Myocyte (in vitro differentiated cells): ENCODE measurements around the gene CELA2B. TPM values are rescaled to one million over a fixed set of nuclear protein-coding genes. Genes with fewer than 3 reads are reported as not detected.
"Not testable (repeated sequence)": the region's sequence is repeated elsewhere in the genome, so short reads cannot be mapped to it uniquely, and the experiment has no call there.

Source experiments
- DNase-seq: peaks from one replicate; pipeline ENCODE4 v3.0.0-alpha.2; 2012; ENCODE audit warnings: low read depth
- total RNA-seq: library from RNA; depleted of rRNA; stranded (reverse); fragments of >200 nt; gene quantifications from 2 replicates; pipeline ENCODE4 v1.2.3, GENCODE V29; 2014

CELA2B gene
- total RNA-seq, 1 donor from 2014 or later = 3.7 TPM

GRCh38 chr1:15465674-15466073, 10.2 kb upstream of the CELA2B start:
- no peak for DNase-seq

- DNase-seq = not testable (repeated sequence)
Measured at GRCh38 chr1:15466955-15467625, 8.8 kb upstream of the CELA2B start.

DNA sequence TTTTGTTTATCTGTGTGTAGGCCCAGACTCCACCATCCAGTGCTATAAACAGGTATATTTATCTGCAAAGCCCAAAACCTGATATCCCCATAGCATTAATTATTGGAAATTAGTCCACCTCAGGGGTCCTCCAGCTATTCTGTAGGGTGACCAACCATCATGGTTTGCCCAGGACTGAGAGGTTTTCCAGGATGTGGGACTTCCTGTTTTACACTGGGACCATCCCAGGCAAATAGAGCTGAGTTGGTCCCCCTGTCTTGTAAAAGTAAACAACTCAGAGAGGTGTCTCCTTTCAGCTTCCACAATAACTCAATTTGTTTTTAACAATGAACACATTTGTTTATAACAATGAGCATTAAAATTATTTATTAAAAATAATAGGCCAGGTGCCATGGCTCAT, 7.8 kb upstream of the CELA2B start:
- no peak for DNase-seq

- DNase-seq = no peak
Measured at GRCh38 chr1:15469361-15469760, 6.5 kb upstream of the CELA2B start.

DNA sequence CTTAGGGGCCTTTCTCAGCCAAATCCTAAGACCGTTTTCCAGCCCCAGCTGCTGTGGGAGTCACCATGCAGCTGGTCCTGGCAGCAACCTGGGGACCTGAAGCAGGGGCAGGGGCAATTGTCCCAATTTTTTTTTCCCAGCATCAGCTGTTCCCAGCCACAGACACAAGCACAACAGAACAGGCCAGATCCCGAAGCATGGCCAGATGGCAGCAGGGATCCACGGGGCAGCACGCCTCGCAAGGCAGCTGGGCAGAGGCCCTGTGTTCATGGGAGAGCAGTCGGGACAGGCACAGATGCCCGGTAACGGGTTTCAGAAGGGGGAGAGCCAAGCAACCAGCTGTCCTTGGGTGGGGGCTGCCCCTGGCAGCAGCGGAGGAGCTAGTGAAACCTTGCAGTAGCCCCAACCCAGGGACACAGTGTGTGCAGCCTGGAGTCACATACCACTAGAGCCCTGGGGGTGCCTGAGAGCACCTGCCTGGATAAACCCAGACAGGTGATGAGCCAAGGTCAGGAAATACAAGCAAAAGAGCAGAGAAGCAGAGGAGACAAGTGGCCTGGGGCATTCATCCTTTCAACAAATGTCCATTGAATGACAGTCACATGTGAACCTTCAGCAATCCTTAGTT, 6.0 kb upstream of the CELA2B start:
- DNase-seq = peak; percentile 98

- DNase-seq = peak; percentile 60
Measured at GRCh38 chr1:15471067-15471466, 4.8 kb upstream of the CELA2B start.

GRCh38 chr1:15471723-15472122, 4.2 kb upstream of the CELA2B start:
- DNase-seq = not testable (repeated sequence)

DNA sequence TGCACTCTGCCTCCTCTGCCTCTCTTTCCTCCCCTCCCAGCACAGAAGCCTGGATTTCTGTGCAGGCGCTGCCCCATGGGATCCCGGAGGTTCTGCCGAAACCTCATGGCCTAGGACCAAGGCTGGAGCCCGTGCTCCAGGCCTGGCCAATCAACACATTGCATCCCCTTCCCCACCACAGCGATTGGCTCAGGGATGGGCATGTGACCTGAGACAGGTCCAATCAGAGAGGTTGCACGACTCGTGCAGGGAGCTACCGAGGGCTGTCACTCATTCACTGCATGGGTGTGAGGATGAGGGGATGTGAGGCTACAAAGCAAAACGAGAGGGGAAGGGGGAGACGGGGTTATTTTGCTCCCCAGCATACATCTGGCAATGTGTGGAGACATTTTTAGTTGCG, 3.3 kb upstream of the CELA2B start:
- no peak for DNase-seq

DNA sequence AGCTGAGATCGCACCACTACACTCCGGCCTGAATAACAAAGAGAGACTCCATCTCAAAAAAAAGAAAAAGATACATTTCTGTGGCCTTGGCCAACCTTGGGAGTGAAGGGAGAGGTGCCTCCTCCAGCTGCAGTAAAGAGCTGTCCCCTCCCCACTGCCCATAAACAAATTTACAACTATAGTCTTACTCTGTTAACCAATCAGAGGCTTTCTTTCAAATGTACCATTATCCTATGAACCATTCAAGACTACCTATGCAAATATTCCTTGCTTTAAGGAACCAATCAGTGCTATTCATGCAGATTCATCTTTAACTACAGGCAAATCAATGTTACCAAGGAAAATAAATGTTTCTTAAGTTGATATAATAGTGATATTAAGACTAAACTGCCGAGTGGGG, 1.0 kb downstream of the CELA2B start:
- DNase-seq = no peak

DNA sequence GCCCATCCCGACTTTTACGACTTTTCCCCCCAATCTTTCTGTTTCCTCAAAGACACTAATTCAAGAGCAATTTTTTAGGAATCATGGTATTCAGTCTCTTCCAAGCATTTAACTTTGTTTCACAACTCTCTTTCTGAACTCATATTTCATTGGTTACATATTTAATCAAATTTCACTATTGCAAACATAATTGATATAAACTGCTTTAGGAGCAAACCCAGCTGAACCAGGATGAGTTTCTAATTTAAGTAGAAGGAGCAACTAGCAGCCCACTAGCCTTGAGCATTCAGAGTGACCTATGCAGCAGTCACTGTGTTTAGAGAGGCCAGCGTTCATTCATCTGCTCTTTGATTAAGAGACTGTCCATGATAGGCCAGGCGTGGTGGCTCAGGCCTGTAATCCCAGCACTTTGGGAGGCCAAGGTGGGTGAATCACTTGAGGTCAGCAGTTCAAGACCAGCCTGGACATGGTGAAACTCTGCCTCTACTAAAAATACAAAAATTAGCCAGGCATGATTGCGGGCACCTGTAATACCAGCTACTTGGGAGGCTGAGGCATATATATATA, 1.8 kb downstream of the CELA2B start:
- DNase-seq = no peak

DNA sequence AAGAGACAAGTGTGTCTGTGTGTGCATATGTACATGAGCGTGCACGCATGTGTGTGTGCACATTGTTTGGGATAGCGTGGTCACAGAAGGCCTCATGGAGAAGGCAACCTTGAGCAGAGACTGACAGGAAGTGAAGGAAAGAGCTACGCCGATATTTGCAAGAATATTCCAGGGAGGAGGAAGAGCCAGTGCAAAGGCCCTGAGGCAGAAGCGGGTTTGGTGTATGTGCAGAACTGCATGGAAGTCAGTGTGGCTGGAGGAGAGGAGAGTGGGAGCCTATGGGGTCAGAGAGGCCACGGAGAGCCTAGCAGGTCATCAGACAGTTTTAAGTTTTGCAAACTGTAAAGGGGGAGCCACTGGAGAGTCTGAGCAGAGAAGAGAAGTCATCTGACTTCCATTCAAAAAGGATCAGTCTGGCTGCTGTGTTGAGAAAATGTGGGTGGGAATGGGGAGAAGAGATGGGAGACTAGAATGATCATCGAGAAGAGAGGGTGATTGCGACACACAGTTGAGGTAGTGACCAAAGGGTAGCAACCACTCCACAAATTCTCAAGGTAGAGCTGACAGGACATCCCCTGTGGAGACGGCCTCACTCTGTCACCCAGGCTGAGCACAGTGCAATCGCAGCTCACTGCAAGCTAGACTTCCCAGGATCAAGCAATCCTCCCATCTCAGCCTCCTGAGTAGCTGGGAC, 3.9 kb downstream of the CELA2B start:
- DNase-seq = no peak

DNA sequence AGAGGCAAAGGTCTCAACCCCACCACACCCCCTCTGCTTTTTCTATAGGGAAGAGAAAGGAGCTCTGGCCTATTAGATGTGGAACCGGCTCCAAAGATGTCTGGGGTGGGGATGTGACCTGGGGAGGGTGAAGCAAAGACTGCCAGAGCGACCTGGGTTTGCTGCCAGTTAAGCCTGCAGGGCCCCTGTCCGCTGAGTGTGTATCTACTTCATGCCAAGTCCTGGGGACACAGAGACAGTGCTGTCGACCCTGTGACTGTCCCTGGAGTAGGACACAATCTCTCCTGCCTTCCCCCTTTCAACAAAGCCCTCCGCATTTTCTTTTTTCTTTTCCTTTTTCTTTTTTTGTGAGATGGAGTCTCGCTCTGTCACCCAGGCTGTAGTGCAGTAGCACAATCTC, 6.6 kb downstream of the CELA2B start:
- not testable (repeated sequence) for DNase-seq

DNA sequence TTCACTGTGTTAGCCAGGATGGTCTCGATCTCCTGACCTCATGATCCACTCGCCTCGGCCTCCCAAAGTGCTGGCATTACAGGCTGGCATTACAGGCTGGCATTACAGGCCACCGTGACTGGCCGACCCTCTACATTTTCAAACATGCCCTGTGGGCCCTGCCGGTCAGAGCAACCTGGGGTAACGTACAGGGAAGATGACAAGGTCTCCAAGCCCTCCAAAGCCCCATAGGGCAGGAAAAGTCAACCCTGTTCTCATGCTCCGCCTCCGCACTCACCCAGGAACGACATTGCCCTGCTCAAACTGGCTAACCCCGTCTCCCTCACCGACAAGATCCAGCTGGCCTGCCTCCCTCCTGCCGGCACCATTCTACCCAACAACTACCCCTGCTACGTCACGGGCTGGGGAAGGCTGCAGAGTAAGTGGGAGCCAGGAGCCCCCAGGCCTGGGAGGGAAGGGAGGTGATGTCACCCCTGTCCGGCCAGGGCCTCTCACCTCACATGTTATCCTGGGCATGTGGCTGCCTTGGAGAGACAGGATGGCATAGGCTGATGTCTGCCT, 7.2 kb downstream of the CELA2B start:
- DNase-seq = not testable (repeated sequence)

DNA sequence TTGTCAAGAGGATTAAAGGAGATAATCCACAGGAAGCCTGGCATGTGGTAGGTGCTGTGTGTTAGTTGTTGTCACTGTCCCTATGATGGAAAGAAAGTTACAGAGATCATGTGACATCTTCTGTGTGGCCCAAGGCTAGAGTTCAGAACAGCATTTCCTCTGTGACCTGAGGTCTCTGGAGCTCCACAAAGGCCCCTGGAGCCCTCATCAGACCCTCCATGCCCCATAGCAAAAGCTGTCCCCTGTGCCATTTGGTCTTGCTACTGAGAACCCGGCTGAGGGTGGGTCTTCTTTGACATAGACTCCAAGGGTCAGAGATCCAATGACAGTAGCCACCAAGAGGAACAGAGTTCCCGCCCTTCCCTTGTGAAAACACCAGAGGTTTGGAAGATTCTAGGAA, 8.1 kb downstream of the CELA2B start:
- DNase-seq = no peak

- peak; percentile 55 for DNase-seq
Measured at GRCh38 chr1:15484443-15484842, 8.5 kb downstream of the CELA2B start.

DNA sequence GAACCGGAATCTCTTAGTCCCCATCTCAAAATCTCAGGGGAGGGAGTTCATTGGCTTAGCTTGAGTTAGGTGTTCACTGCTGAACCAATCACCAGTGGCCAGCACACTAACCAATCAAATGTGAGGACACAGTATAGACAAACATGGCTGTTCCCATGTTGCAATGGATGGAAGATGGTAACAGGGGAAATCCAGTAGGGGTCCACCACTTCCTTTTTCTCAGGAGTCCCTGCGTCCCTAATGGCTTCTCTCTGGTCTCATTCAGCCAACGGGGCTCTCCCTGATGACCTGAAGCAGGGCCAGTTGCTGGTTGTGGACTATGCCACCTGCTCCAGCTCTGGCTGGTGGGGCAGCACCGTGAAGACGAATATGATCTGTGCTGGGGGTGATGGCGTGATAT, 9.7 kb downstream of the CELA2B start:
- DNase-seq = no peak

DNA sequence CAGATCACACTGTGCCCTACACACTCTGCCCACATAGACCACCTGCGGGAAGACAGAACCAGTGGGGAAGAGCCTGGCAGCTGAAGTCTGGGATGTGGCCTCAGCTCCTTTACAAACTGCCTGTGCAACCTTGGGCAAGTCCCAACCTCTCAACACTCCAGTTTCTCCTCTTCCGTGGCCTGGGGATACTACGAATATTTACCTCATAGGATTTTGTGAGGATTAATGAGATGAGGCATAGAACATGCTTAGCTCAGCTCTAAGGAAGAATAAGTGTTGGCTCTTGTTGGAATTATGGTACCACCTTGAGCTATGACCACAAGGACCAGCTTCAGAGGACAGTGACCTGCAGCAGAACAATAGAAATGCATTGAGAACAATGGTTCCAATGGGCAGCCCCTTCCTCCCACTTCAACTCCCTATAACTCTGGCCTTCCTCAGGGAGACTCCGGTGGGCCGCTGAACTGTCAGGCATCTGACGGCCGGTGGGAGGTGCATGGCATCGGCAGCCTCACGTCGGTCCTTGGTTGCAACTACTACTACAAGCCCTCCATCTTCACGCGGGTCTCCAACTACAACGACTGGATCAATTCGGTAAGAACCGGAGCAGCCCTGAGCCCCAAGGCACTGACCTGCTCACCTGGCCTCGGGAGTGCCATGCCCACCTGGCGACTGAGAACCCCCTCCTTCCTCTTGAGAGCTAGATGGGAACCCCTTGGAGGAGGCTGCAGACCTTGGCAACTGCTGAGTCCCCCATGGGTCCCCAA, 11.1 kb downstream of the CELA2B start:
- DNase-seq = not testable (repeated sequence)

- no peak for DNase-seq
Measured at GRCh38 chr1:15488371-15488770, 12.5 kb downstream of the CELA2B start.

DNA sequence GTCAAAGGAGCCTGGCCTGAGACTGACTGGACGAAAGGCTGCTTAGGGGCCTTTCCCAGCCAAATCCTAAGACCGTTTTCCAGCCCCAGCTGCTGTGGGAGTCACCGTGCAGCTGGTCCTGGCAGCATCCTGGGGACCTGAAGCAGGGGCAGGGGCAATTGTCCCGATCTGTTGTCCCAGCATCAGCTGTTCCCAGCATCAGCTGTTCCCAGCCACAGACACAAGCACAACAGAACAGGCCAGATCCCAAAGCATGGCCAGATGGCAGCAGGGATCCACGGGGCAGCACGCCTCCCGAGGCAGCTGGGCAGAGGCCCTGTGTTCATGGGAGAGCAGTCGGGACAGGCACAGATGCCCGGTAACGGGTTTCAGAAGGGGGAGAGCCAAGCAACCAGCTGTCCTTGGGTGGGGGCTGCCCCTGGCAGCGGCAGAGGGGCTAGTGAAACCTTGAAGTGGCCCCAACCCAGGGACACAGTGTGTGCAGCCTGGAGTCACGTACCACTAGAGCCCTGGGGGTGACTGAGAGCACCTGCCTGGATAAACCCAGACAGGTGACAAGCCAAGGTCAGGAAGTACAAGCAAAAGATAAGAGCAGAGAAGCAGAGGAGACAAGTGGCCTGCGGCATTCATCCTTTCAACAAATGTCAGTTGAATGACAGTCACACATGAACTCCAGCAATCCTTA, 13.3 kb downstream of the CELA2B start:
- DNase-seq = peak; percentile 99

DNA sequence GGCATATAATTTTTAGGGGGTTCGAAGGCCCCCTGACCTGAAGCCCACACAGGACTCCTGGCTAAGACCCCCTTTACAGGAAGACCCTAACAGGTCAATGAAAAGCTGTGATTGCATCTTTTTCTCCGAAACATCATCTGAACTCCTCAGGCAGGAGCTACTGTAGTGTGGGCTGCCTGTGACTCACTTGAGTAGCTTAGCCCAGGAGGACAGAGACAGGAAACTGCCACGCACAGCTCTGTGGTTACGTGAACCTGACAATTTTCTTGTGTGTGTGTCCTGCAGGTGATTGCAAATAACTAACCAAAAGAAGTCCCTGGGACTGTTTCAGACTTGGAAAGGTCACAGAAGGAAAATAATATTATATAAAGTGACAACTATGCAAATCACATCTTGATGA, 15.1 kb downstream of the CELA2B start:
- DNase-seq = not testable (repeated sequence)

DNA sequence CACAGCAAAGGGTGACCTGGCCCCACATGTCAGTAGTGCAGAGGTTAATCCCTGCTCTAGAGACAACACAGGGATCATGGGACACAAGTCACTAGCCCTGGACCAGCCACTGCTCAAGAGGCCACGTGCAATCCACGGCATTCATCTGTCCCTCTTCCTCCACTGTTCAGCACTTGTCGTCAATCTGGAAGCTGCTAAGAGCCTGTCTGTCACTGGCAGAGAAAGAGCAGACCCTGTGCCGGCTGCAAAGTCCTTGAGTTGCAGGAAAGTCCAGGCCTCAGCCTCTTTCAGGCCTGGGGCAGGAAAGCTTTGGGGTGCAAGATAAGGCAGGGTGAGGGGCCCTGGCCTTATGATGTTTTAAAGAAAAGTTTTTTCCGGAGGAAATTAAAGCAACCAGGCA, 16.7 kb downstream of the CELA2B start:
- DNase-seq = no peak
